WERI-Rb-1 (cell line): ENCODE data around the gene NUFIP2.

Experiments used
- DNase-seq: peaks from one replicate; pipeline ENCODE4 v3.0.0-alpha.2; 2020
- H3K27ac ChIP-seq: fragments of 250-450 bp; sonication (Bioruptor Pico); 2 replicates; pipeline ENCODE4 v1.5.1; 2020; ENCODE audit warnings: mild to moderate bottlenecking, moderate library complexity
- H3K27me3 ChIP-seq: fragments of 250-450 bp; sonication (Bioruptor Pico); 2 replicates; pipeline ENCODE4 v1.5.1; 2021; ENCODE audit warnings: mild to moderate bottlenecking, low read depth, moderate library complexity; ENCODE audit not compliant: insufficient read depth, severe bottlenecking
- H3K36me3 ChIP-seq: fragments of 250-450 bp; sonication (Bioruptor Pico); 2 replicates; pipeline ENCODE4 v1.5.1; 2020; ENCODE audit warnings: mild to moderate bottlenecking, moderate library complexity
- H3K4me3 ChIP-seq: 2 replicates; pipeline ENCODE4 v1.5.1; 2011; ENCODE audit warnings: low read depth, mild to moderate bottlenecking, control low read depth, low read length
- H3K9me3 ChIP-seq: fragments of 250-450 bp; sonication (Bioruptor Pico); 2 replicates; pipeline ENCODE4 v1.5.1; 2021; ENCODE audit warnings: mild to moderate bottlenecking, moderate library complexity; ENCODE audit not compliant: severe bottlenecking
- CTCF ChIP-seq: IDR thresholded peaks from 2 replicates; pipeline ENCODE4 v1.5.1; 2011; ENCODE audit warnings: low read depth, mild to moderate bottlenecking, control low read depth, inconsistent platforms, low read length

NUFIP2 gene

GRCh38 chr17:29263916-29264315 lies 30.0 kb downstream of the NUFIP2 start:
- Histone ChIP-seq H3K27ac (no peak overlapping the region), H3K4me3 (no peak overlapping the region), H3K9me3 (no peaks in the 10 kb centered on the region), H3K36me3 (peaks cover 75% of the 10 kb centered on the region), H3K27me3 (no peaks in the 10 kb centered on the region)
- no peak for TF ChIP-seq CTCF
- DNase-seq = no peak

- TF ChIP-seq CTCF = no peak
Observed at GRCh38 chr17:29257756-29258155, 36.2 kb downstream of the NUFIP2 start.

GRCh38 chr17:29256735-29257466 lies 37.0 kb downstream of the NUFIP2 start:
- Histone ChIP-seq H3K27me3 (no peaks in the 10 kb centered on the region), H3K36me3 (peaks cover 17% of the 10 kb centered on the region), H3K4me3 (no peak overlapping the region), H3K9me3 (no peaks in the 10 kb centered on the region), H3K27ac (no peak overlapping the region)
- no peak for DNase-seq
- TF ChIP-seq CTCF = no peak

More at GRCh38 chr17:29257756-29258155, 36.2 kb downstream of the NUFIP2 start:
- Histone ChIP-seq H3K36me3 (peaks cover 22% of the 10 kb centered on the region), H3K9me3 (no peaks in the 10 kb centered on the region), H3K27ac (no peak overlapping the region), H3K27me3 (no peaks in the 10 kb centered on the region), H3K4me3 (no peak overlapping the region)
- no peak for DNase-seq

- no peaks in the 10 kb centered on the region for H3K9me3 ChIP-seq
- no peaks in the 10 kb centered on the region for H3K27me3 ChIP-seq
- no peak for DNase-seq
- no peak overlapping the region for H3K4me3 ChIP-seq
- no peak overlapping the region for H3K27ac ChIP-seq
- TF ChIP-seq CTCF = no peak
- peaks cover 10% of the 10 kb centered on the region for H3K36me3 ChIP-seq
Observed at GRCh38 chr17:29255926-29256522, 37.9 kb downstream of the NUFIP2 start.

GRCh38 chr17:29253037-29253436 lies 40.9 kb downstream of the NUFIP2 start:
- DNase-seq = no peak
- Histone ChIP-seq H3K9me3 (no peaks in the 10 kb centered on the region), H3K4me3 (no peak overlapping the region), H3K36me3 (no peaks in the 10 kb centered on the region), H3K27ac (no peak overlapping the region), H3K27me3 (no peaks in the 10 kb centered on the region)
- TF ChIP-seq CTCF = no peak
